DMS153 treated with DMSO at 0.1 percent for 48 hours (cell line): Measurements from ENCODE around the gene OR6Q1.

Experiments used
- DNase-seq: peaks from one replicate; lab custom pipeline; 2025; ENCODE audit not compliant: unreplicated experiment; lab: John Stamatoyannopoulos, UW

OR6Q1 gene

DNA sequence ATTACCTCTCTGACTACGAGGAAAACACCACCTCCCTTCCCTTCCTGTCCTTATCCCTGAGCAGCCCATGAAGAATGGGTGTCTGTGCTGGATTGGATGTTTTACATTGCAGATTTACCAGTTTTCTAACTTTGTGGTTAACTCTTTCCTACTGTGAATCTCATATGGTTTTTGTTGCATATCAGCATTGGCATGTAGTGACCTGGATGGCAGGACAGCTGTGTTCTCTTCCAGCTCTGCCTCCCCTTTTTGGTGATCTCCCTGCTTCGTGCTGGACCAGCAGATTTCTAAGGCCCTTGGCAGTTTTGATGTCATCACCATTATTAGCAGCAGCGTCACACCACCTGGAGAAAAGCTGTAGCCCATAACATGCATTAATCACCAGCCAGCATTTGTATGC, 26.7 kb downstream of the OR6Q1 start:
- no peak for DNase-seq

DNA sequence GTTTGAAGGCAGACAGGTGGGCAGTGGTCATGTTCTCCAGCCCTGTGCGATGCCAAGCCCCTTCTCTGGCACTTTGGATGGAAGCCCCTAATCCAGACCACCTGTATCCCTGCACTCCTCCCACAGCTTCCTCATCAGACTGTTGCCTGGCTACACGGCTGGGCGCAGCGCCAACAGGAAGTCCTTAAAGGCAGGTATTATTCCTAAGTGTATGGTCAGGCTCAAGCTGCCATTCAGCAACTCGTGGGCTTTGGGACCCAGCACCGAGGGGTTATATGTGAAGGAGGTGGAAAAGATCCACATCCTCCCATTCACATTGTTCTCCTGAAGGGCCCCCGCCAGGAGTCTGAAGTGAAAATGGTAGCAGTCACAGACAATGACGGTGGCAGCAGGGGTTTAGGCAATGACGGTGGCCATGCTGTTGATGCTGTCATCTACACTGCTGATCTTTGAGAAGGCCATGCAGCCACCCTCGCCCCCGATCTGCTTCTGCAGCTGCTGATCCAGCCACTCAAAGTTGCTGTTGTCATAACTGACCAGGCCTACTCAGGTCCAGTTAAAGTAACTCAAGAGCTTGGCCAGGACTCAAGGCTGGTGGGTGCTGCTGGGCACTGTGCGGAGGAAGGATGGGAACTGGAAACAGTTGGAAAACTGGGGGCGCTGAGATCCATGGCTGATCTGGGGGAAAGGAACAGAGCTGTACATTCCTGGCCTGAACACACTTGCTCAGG, 27.7 kb downstream of the OR6Q1 start:
- peak; percentile 83 for DNase-seq

DNA sequence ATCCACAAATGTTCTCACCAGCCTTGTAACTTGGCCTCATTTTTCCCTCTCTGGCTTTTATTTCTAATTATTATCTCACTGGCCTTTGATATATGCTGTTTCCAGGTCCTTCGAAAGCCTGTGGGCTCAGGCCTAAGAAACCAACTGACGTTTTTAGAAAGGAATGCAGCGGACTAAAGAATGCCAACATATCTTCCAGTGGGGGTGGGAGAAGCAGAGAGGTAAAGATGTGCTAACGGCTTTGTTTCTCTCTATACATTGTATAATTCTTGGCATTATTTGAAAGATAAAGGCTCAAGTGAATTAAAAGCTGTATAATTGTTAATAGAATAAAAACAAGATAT, 28.2 kb downstream of the OR6Q1 start:
- no peak for DNase-seq

DNA sequence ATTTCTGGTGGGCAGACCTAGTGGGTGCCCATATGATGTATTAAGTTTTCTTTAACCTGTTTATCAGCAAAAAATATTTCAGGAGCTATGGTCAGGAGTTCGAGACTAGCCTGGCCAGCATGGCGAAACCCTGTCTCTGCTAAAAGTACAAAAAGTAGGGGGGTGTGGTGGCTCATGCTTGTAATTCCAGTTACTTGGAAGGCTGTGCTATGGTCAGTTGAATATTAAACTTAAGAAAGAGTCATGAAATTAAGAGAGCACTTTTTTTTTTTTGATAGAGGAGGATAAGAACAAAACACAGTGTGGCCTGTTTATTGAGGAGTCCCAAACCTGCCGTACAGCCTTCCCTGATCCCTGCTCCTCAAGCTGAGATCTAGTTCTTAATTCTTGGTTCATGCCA, 29.8 kb downstream of the OR6Q1 start:
- no peak for DNase-seq

DNA sequence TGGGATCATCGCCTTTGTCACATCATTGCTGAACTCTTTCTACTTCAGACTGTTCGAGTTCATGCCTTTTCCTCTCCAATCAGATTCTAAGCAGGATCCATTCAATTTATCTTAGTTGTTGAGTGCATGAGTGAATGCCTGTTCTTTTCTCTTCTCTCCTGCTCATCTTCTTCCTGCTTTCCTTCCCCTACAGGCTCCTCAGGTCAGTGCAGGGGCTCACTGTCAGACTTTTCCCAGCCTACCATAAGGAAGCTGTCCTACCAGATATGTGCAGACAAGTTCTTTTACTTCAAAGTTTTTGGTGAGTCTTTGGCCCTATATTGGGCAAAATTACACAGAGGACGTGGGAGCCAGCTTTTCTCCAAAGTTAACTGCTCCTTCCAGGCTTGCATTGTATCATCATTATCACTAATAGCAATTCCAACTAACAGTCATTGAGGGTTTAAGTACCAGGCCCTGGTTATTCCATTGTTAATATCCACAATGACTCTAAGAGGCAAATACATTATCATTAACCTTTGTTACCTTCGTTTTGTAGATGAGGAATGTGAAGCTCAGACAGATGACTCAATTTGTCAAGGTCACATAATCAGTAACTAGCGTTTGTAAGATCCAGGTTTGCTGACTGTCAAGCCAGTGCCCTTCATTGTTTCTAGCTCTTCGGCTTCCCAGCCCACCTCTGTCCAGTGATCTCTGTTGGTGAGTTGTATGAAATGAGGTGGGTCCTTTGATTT, 30.4 kb downstream of the OR6Q1 start:
- DNase-seq: no peak

DNA sequence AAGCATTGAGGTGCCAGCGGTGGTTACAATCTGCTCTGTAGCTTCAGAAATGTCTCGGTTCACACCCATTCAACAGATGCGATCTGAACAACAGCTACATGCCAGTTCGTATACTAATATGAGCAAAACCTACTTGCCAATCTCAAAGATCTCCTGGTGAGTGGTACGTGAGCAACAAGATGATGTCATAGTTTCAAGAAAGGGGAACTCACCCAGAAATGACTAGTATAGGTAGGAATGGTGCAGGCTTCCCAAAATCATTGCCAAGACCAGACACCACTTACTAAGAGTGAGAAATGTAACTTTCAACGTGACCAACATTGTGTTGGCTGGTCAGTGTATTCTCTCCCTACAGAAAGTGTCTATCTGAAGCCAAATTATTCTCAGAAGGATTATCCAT, 31.1 kb downstream of the OR6Q1 start:
- DNase-seq: no peak

DNA sequence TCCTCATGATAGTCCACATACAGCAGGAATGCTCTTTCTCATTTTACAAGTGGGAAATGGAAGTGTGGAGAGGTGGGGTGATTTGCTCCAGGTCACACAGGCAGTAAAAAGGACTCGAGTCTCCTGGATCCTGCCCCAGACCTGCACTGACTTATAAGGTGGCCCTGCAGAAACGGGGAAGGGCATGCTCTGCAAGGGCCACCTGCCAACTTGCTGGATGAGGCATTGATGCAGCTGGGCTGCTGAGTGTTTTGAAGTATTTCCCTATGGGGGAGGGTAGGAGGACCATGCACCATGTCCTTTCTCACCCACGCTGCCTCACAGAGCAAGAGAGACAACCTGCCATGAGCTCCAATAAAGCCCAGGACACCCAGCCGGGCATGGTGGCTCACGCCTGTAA, 36.9 kb downstream of the OR6Q1 start:
- DNase-seq: no peak

DNA sequence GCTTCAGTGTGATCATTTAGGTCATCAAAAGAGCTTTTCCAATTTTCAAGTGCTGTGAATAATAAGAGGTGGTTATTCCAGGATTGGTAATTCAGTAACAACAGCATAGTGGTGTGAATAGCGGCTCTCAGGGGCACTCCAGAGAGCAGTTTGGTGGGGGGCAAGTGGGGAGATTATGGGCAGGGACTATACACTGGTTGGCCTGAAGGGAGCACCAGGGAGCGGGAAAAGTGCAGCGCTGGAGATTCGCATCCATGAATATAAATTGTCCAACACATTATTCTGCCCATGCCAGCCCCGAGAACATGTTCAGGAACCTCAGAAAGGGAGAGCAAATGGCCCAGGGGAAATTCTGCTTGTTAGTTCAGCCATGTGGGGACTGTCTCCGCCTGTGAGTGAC, 37.9 kb downstream of the OR6Q1 start:
- no peak for DNase-seq

DNA sequence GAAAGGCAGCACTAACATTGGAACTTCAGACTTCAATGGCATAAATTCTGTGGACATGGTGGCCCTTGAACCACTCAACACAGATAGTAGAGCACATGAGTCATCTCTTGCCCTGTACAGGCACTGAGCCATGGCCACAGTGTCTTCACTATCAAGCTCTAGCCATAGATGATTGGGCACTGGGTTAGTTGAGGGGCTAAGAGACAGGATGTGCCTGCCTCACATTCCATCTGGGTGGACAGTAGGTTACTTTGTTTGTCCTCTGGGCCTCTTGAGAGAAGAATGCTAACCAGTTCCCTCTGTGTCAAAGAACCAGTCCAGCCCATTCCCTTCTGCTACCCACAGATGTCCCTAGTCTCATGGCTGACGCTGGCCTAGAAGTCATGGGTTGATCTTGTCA, 39.8 kb downstream of the OR6Q1 start:
- DNase-seq: no peak

DNA sequence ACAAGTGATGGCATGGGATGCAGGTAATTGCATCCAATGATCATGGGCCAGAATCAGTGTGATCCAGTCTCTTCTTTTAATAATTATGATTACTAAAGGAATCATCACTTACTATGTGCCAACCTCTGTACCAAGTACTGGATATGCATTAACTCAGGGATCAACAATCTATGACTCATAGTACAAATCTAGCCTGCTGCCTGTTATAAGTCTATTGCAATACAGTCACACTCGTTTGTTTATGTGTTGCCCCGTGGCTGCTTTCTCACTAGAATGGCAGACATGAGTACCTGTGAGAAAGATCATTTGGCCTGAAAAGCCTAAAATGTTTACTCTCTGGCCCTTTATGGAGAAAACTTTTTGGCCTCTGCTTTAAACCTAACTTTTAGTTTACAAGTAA, 45.0 kb downstream of the OR6Q1 start:
- no peak for DNase-seq
